Measurements from ENCODE around the gene COL6A3. TPM values are rescaled to one million over a fixed set of nuclear protein-coding genes. Genes with fewer than 3 reads are reported as not detected.

Gene COL6A3
- polyA plus RNA-seq, 3 donors: not detected

DNA sequence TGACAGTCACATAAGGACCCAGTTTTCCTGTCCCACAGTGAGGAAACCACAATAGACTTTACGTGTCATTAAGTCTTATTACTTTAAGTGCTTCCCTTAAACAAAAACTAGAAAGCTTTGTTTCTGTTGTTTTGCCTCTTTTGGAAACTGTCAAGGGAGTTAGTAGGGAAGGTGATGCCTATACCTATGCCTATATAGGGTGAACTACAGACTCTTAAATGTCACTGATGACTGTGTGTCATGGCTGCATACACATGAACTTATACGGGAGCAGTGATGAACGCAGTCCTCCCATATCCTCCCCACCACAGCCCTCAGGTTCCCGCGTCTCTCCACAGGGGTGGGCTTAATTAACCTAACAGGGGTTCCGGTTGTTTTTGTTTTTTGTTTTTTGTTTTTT, 97.6 kb downstream of the COL6A3 start:
- DNase-seq: no peak
- Histone ChIP-seq H3K36me3 (replicated peaks in 1 of 2; ENCODE audit: control insufficient read depth in 1 of 2, insufficient read depth in 2 of 2, low read length in 2 of 2) (no peaks in the 10 kb centered on the region), H3K27ac (ENCODE audit: low read depth in 1 of 2, low read length in 2 of 2) (no peak overlapping the region), H3K9ac (ENCODE audit: insufficient read depth, low read length, poor library complexity, severe bottlenecking) (no peak overlapping the region), H3K4me3 (replicated peaks in 1 of 3; ENCODE audit: low read depth in 2 of 3, low read length in 3 of 3) (no peak overlapping the region), H3K9me3 (replicated peaks in 1 of 2; ENCODE audit: control insufficient read depth in 1 of 2, insufficient read depth in 1 of 2, low read length in 2 of 2) (no peaks in the 10 kb centered on the region), H4K20me1 (ENCODE audit: insufficient read depth, low read length) (no peaks in the 10 kb centered on the region), H3K4me1 (ENCODE audit: control insufficient read depth in 1 of 2, insufficient read depth in 2 of 2, low read length in 2 of 2) (no peaks in the 10 kb centered on the region), H3K27me3 (ENCODE audit: control insufficient read depth in 2 of 2, insufficient read depth in 2 of 2, low read length in 2 of 2) (no peaks in the 10 kb centered on the region), H3K4me2 (replicated peaks; ENCODE audit: extremely low read depth, low read length, poor library complexity, severe bottlenecking) (no peak overlapping the region), H3K79me2 (ENCODE audit: insufficient read depth, low read length) (no peaks in the 10 kb centered on the region), H2AFZ (ENCODE audit: insufficient read depth, low read depth, low read length, poor library complexity, severe bottlenecking) (no peak overlapping the region)
- no peaks in the 10 kb centered on the region for H3K36me3 Mint-ChIP-seq
- no peak overlapping the region for H3K4me3 Mint-ChIP-seq
- H3K27ac Mint-ChIP-seq: no peak overlapping the region
- no peaks in the 10 kb centered on the region for H3K4me1 Mint-ChIP-seq
- intact Hi-C loops (cut with micrococcal nuclease): no loop called here
- no peaks in the 10 kb centered on the region for H3K9me3 Mint-ChIP-seq
- TF ChIP-seq, protein P1, sequence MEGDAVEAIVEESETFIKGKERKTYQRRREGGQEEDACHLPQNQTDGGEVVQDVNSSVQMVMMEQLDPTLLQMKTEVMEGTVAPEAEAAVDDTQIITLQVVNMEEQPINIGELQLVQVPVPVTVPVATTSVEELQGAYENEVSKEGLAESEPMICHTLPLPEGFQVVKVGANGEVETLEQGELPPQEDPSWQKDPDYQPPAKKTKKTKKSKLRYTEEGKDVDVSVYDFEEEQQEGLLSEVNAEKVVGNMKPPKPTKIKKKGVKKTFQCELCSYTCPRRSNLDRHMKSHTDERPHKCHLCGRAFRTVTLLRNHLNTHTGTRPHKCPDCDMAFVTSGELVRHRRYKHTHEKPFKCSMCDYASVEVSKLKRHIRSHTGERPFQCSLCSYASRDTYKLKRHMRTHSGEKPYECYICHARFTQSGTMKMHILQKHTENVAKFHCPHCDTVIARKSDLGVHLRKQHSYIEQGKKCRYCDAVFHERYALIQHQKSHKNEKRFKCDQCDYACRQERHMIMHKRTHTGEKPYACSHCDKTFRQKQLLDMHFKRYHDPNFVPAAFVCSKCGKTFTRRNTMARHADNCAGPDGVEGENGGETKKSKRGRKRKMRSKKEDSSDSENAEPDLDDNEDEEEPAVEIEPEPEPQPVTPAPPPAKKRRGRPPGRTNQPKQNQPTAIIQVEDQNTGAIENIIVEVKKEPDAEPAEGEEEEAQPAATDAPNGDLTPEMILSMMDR (IDR thresholded peaks at IDR 0.05): no peak
- peaks cover 1 to 15% (median 5%) of the 10 kb centered on the region in 3 donors for H3K27me3 Mint-ChIP-seq (ENCODE audit: low read depth in 3 of 3)
- WGBS (ENCODE audit: insufficient coverage): 90% methylated on average over 2 of the region's 6 CpGs

DNA sequence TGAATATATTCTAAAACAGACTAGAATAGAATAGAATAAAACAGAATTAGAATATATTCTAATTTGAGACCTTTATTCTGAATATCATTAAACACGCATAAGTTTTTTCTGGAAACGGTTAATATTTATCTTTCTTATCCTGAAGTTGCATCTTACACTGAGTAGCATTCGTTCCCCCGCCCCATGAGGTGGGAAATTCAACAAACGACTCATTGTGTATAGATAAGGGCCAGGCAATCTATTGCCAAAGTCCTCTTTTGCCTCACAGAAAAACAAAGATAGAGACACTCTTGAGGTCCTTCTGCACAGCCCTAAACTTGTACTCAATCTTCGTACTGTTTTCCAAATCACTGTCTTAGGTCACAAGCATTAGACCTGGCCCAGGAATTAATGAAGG, 98.1 kb downstream of the COL6A3 start:
- Mint-ChIP-seq H3K4me1 (no peaks in the 10 kb centered on the region), H3K9me3 (no peaks in the 10 kb centered on the region), H3K36me3 (no peaks in the 10 kb centered on the region), H3K4me3 (no peak overlapping the region), H3K27me3 (ENCODE audit: low read depth in 3 of 3) (peaks cover 0 to 15% (median 4%) of the 10 kb centered on the region in 3 donors), H3K27ac (no peak overlapping the region)
- TF ChIP-seq, protein P1 (IDR thresholded peaks at IDR 0.05): no peak
- WGBS (ENCODE audit: insufficient coverage): no CpG with 5 or more reads among the region's 6 CpGs
- H3K36me3 ChIP-seq (replicated peaks in 1 of 2; ENCODE audit: control insufficient read depth in 1 of 2, insufficient read depth in 2 of 2, low read length in 2 of 2): no peaks in the 10 kb centered on the region
- H3K79me2 ChIP-seq (ENCODE audit: insufficient read depth, low read length): no peaks in the 10 kb centered on the region
- no peak overlapping the region for H2AFZ ChIP-seq (ENCODE audit: insufficient read depth, low read depth, low read length, poor library complexity, severe bottlenecking)
- no peaks in the 10 kb centered on the region for H3K9me3 ChIP-seq (replicated peaks in 1 of 2; ENCODE audit: control insufficient read depth in 1 of 2, insufficient read depth in 1 of 2, low read length in 2 of 2)
- DNase-seq: no peak
- H4K20me1 ChIP-seq (ENCODE audit: insufficient read depth, low read length): no peaks in the 10 kb centered on the region
- no peaks in the 10 kb centered on the region for H3K27me3 ChIP-seq (ENCODE audit: control insufficient read depth in 2 of 2, insufficient read depth in 2 of 2, low read length in 2 of 2)
- no peak overlapping the region for H3K4me2 ChIP-seq (replicated peaks; ENCODE audit: extremely low read depth, low read length, poor library complexity, severe bottlenecking)
- H3K4me1 ChIP-seq (ENCODE audit: control insufficient read depth in 1 of 2, insufficient read depth in 2 of 2, low read length in 2 of 2): no peaks in the 10 kb centered on the region
- intact Hi-C loops (cut with micrococcal nuclease): no loop called here
- no peak overlapping the region for H3K4me3 ChIP-seq (replicated peaks in 1 of 3; ENCODE audit: low read depth in 2 of 3, low read length in 3 of 3)
- H3K9ac ChIP-seq (ENCODE audit: insufficient read depth, low read length, poor library complexity, severe bottlenecking): no peak overlapping the region
- no peak overlapping the region for H3K27ac ChIP-seq (ENCODE audit: low read depth in 1 of 2, low read length in 2 of 2)

Data from CD14-positive monocyte (primary cell).